ENCODE measurements around the gene FYB2. TPM values are rescaled to one million over a fixed set of nuclear protein-coding genes. Genes with fewer than 3 reads are reported as not detected.

The FYB2 gene
- polyA plus RNA-seq, 2 of the 4 experiments (the other 2 are of a cell fraction) = not detected

GRCh38 chr1:56844545-56845136 lies 25.4 kb upstream of the FYB2 start:
- Histone ChIP-seq H3K4me1 (no peaks in the 10 kb centered on the region), H3K4me3 (no peak overlapping the region), H3K27ac (no peak overlapping the region), H3K9me3 (no peaks in the 10 kb centered on the region), H3K4me2 (no peak overlapping the region)
- ATAC-seq (no peak), FAIRE-seq (no peak), DNase-seq (ENCODE audit: low read depth in 1 of 2, low spot score in 1 of 2) (no peak)
- CTCF ChIA-PET = no interaction called here
- POLR2A ChIA-PET = no interaction called here
- no peak for TF ChIP-seq MAZ (IDR thresholded peaks at IDR 0.05; ENCODE audit: borderline replicate concordance, low read depth, low read length)
- no peak for TF ChIP-seq HMGXB4 (CRISPR knock-in tag; IDR thresholded peaks at IDR 0.05; ENCODE audit: borderline replicate concordance)
- no peak for TF ChIP-seq HOXB5 (CRISPR knock-in tag; IDR thresholded peaks at IDR 0.05)
- TF ChIP-seq JUN (IDR thresholded peaks at IDR 0.05) = no peak
- TF ChIP-seq CEBPB (IDR thresholded peaks at IDR 0.05) = no peak
- no peak for TF ChIP-seq MAFK (IDR thresholded peaks at IDR 0.05; ENCODE audit: partially characterized antibody)
- no peak for TF ChIP-seq KDM5A (IDR thresholded peaks at IDR 0.05)
- no peak for TF ChIP-seq CHD4 (IDR thresholded peaks at IDR 0.05; ENCODE audit: borderline replicate concordance)
- no peak for TF ChIP-seq RAD21 (conservative IDR thresholded peaks at IDR 0.05 in 1 of 2, IDR thresholded peaks at IDR 0.05 in 1 of 2)
- TF ChIP-seq HOXA7 (CRISPR knock-in tag; IDR thresholded peaks at IDR 0.05) = no peak
- no peak for TF ChIP-seq CHD2 (IDR thresholded peaks at IDR 0.05; ENCODE audit: low read length, partially characterized antibody)
- TF ChIP-seq HDAC2 (IDR thresholded peaks at IDR 0.05) = no peak
- TF ChIP-seq ATOH8 (CRISPR knock-in tag; IDR thresholded peaks at IDR 0.05; ENCODE audit: low read depth) = no peak
- TF ChIP-seq HES2 (IDR thresholded peaks at IDR 0.05) = no peak
- no peak for TF ChIP-seq POLR2AphosphoS2 (conservative IDR thresholded peaks at IDR 0.05; ENCODE audit: low read length)
- no peak for TF ChIP-seq GATA3 (IDR thresholded peaks at IDR 0.05; ENCODE audit: borderline replicate concordance)
- WGBS (ENCODE audit: missing lambda C conversion rate) = 19% methylated on average over 9 of the region's 9 CpGs

GRCh38 chr1:56843544-56843943 lies 24.3 kb upstream of the FYB2 start:
- ATAC-seq (no peak), FAIRE-seq (no peak), DNase-seq (ENCODE audit: low read depth in 1 of 2, low spot score in 1 of 2) (no peak)
- H3K9me3 ChIP-seq = no peaks in the 10 kb centered on the region; the same call in 2 of the 3 replicates
- no peak overlapping the region for H3K27ac ChIP-seq
- ChIA-PET POLR2A (no interaction called here), CTCF (no interaction called here)
- no peak overlapping the region for H3K4me3 ChIP-seq
- no peaks in the 10 kb centered on the region for H3K4me1 ChIP-seq
- WGBS (ENCODE audit: missing lambda C conversion rate) = 24% methylated on average over 3 of the region's 3 CpGs
- TF ChIP-seq KDM1A (IDR thresholded peaks at IDR 0.05; ENCODE audit: low read depth) = no peak
- TF ChIP-seq MAFK (IDR thresholded peaks at IDR 0.05; ENCODE audit: partially characterized antibody) = no peak
- TF ChIP-seq HDAC2 (IDR thresholded peaks at IDR 0.05) = no peak
- no peak for TF ChIP-seq ELK1 (IDR thresholded peaks at IDR 0.05; ENCODE audit: low read depth, low read length)
- TF ChIP-seq CHD2 (IDR thresholded peaks at IDR 0.05; ENCODE audit: low read length, partially characterized antibody) = no peak
- TF ChIP-seq ZFP36 (IDR thresholded peaks at IDR 0.05; ENCODE audit: borderline replicate concordance, partially characterized antibody) = no peak
- no peak for TF ChIP-seq REST (IDR thresholded peaks at IDR 0.05)
- no peak for TF ChIP-seq HEYL (CRISPR knock-in tag; IDR thresholded peaks at IDR 0.05)
- no peak for TF ChIP-seq JUNB (IDR thresholded peaks at IDR 0.05)
- TF ChIP-seq ZNF302 (CRISPR knock-in tag; IDR thresholded peaks at IDR 0.05) = no peak
- TF ChIP-seq RAD21 (conservative IDR thresholded peaks at IDR 0.05 in 1 of 2, IDR thresholded peaks at IDR 0.05 in 1 of 2) = no peak
- TF ChIP-seq HOXB13 (CRISPR knock-in tag; IDR thresholded peaks at IDR 0.05; ENCODE audit: low read depth) = no peak
- no peak for TF ChIP-seq EHF (CRISPR knock-in tag; IDR thresholded peaks at IDR 0.05)
- no peak for TF ChIP-seq FOXS1 (CRISPR knock-in tag; IDR thresholded peaks at IDR 0.05)
- TF ChIP-seq CBX2 (IDR thresholded peaks at IDR 0.05; ENCODE audit: borderline replicate concordance, low read depth) = no peak
- TF ChIP-seq RFX5 (IDR thresholded peaks at IDR 0.05) = no peak
- TF ChIP-seq HOXB5 (CRISPR knock-in tag; IDR thresholded peaks at IDR 0.05) = no peak
- TF ChIP-seq ZC3H11A (IDR thresholded peaks at IDR 0.05) = no peak
- H3K4me2 ChIP-seq = no peak overlapping the region

All from A549 (cell line).